Measurements from ENCODE around the gene CALHM4.

DNA sequence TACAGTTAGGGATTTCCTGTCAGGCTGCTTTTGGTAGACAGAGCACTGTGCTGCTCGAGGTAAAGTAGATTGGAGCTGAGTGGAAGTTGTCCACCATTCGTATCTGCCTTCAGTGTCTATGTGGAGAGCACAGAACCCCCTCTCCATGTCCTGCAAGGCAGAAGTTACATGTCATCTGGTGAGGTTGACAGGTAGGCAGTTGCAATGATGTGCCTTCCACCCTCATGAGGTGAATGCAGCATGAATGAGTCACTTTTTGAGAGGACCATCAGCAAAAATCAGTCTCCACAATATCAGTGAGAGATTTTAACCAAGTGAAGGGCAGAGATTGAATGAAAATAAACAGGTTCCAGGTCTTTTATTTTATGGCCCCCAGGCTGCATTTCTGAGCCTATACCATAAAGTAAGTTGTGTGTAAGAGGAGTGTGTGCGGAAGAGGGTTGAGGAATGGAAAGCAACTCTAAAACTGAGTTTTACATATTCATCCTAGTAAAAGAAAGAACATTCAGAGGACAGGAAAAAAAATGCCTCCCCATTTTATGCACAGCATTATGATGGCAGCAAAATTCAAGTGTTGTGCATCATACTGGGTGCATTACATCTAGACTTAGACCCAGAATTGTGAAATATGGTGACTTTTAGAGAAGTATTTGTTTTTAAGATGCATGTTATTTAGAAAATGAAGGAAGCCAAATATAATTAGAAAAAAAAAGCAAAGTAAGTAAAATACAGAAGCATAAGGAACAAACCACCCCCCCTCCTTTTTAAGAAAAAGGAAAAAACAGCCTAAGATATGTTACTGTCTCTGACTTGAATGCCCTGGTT lies 23.9 kb upstream of the CALHM4 start:
- TF ChIP-seq, protein P1, sequence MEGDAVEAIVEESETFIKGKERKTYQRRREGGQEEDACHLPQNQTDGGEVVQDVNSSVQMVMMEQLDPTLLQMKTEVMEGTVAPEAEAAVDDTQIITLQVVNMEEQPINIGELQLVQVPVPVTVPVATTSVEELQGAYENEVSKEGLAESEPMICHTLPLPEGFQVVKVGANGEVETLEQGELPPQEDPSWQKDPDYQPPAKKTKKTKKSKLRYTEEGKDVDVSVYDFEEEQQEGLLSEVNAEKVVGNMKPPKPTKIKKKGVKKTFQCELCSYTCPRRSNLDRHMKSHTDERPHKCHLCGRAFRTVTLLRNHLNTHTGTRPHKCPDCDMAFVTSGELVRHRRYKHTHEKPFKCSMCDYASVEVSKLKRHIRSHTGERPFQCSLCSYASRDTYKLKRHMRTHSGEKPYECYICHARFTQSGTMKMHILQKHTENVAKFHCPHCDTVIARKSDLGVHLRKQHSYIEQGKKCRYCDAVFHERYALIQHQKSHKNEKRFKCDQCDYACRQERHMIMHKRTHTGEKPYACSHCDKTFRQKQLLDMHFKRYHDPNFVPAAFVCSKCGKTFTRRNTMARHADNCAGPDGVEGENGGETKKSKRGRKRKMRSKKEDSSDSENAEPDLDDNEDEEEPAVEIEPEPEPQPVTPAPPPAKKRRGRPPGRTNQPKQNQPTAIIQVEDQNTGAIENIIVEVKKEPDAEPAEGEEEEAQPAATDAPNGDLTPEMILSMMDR (IDR thresholded peaks at IDR 0.05), result no peak
- no peak for TF ChIP-seq POLR2A (IDR thresholded peaks at IDR 0.05)

Data from esophagus squamous epithelium (tissue), 4 donors.